AG04449 (cell line): Measurements from ENCODE around the gene PEX6.
"Not testable (repeated sequence)": the region's sequence is repeated elsewhere in the genome, so short reads cannot be mapped to it uniquely, and the experiment has no call there.

Source experiments
- CTCF ChIA-PET: fragments of 350-600 bp; formaldehyde crosslinking; extraction: SDS; loops from one replicate; lab custom pipeline; 2021; ENCODE audit warnings: antibody characterized with exemption; lab: Yijun Ruan, JAX
- POLR2A ChIA-PET: fragments of 400-600, 350-600 bp; formaldehyde crosslinking; extraction: SDS; loops from one replicate; lab custom pipeline; 2020; ENCODE audit warnings: antibody characterized with exemption, inconsistent platforms; lab: Yijun Ruan, JAX
- DNase-seq: peaks from one replicate; pipeline ENCODE4 v3.0.0-alpha.2; 2010; ENCODE audit warnings: low read depth, low spot score
- H3K4me3 ChIP-seq: 2 replicates; pipeline ENCODE4 v1.5.1; 2011; ENCODE audit warnings: low read depth, mild to moderate bottlenecking, control low read depth, low read length
- TF ChIP-seq, protein P1 (sequence below): IDR thresholded peaks from one replicate; pipeline ENCODE4 v1.5.1; 2011; ENCODE audit warnings: mild to moderate bottlenecking, moderate library complexity, low read length, control low read depth, inconsistent platforms; ENCODE audit not compliant: insufficient read depth; ENCODE audit errors: missing control alignments

PEX6 gene

DNA sequence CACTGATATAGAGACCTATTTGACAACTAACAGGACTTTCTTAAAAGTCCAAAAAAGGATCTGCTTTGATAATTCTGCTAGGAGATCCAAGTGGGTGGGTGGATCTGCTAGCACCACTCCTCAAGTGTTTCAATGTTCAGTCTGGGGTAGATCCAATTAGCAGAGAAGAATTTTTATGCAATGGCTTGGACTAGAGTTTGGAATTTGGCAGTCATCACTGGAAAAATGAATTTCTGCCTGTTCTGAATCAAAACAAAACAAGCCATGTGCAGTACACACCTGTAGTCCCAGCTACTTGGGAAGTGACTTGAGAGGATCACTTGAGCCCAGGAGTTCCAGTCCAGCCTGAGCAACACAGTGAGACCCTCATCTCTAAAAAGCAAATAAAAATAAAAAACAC lies 31.0 kb downstream of the PEX6 start:
- POLR2A ChIA-PET: no interaction called here
- CTCF ChIA-PET: no interaction called here
- H3K4me3 ChIP-seq: no peak overlapping the region
- TF ChIP-seq, protein P1, sequence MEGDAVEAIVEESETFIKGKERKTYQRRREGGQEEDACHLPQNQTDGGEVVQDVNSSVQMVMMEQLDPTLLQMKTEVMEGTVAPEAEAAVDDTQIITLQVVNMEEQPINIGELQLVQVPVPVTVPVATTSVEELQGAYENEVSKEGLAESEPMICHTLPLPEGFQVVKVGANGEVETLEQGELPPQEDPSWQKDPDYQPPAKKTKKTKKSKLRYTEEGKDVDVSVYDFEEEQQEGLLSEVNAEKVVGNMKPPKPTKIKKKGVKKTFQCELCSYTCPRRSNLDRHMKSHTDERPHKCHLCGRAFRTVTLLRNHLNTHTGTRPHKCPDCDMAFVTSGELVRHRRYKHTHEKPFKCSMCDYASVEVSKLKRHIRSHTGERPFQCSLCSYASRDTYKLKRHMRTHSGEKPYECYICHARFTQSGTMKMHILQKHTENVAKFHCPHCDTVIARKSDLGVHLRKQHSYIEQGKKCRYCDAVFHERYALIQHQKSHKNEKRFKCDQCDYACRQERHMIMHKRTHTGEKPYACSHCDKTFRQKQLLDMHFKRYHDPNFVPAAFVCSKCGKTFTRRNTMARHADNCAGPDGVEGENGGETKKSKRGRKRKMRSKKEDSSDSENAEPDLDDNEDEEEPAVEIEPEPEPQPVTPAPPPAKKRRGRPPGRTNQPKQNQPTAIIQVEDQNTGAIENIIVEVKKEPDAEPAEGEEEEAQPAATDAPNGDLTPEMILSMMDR: no peak
- DNase-seq: no peak

DNA sequence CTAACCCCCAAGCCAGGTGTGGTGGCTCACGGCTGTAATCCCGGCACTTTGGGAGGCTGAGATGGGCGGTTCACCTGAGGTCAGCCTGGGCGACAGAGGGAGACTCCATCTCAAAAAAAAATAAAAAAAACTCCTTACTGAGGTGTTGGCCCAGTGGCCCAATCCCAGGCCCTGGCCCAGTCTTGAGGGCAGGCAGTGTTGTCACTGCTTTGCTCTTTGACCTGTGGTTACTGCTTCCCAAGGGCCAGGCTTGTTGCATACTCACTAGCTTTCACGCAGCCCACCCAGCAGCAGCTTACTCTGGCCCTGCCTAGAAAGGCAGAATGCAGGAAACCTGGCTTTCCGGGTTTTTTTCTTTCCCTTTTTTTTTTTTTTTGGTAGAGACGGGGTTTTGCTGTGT lies 36.5 kb downstream of the PEX6 start:
- ChIA-PET CTCF (no interaction called here), POLR2A (no interaction called here)
- TF ChIP-seq, protein P1: no peak
- no peak overlapping the region for H3K4me3 ChIP-seq
- no peak for DNase-seq

DNA sequence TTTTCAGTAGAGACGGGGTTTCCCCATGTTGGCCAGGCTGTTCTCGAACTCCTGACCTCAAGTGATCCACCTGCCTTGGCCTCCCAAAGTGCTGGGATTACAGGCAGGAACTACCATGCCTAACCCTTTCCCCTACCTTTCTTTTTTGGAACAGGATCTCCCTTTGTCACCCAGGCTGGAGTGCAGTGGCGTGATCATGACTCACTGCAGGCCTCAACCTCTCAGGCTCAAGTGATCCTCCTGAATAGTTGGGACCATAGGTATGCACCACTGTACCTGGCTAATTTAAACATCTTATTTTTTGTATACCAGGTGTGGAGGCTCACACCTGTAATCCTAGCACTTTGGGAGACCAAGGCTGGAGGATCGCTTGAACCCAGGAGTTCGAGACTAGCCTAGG lies 37.6 kb downstream of the PEX6 start:
- POLR2A ChIA-PET: interaction anchor here (1.2 kb wide), 1 partner anchor 12 kb away, joined by 3 read pairs; no protein-coding TSS in a partner anchor
- not testable (repeated sequence) for DNase-seq, H3K4me3 ChIP-seq
- CTCF ChIA-PET: interaction anchor here (0.6 kb wide), 1 partner anchor 11 kb away, joined by 3 read pairs; no protein-coding TSS in a partner anchor

DNA sequence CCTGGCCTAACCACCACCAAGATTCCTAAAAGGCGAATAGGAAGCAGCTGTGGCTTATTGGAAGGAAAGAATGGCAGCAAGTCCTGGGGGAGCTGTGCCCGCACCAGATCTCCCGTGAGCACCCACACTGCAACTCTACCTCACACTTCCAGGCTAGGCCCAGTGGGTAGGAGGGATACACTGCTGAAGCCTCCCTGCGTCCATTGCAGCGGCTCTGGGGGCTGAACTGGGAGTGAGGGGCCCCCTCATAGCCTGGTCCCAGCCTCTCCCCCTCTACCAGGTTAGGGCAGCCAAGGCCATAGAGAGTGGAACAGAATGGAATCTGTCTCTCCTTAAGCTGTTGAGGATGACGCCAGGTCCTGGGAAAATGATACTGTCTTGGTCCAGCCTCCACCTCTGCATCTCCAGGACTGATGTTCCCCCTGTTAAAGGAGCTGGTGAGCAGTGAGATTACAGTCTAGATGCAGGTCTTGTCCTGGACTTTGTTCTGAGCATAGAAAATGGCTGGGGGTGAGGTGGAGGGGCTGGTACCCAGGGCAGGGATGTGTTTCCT lies 38.4 kb downstream of the PEX6 start:
- CTCF ChIA-PET: interaction anchor here (0.6 kb wide), 1 partner anchor 10 kb away, joined by 3 read pairs; no protein-coding TSS in a partner anchor
- DNase-seq: no peak
- POLR2A ChIA-PET: interaction anchor here (1.2 kb wide), 1 partner anchor 11 kb away, joined by 3 read pairs; no protein-coding TSS in a partner anchor
- TF ChIP-seq, protein P1: no peak
- no peak overlapping the region for H3K4me3 ChIP-seq

DNA sequence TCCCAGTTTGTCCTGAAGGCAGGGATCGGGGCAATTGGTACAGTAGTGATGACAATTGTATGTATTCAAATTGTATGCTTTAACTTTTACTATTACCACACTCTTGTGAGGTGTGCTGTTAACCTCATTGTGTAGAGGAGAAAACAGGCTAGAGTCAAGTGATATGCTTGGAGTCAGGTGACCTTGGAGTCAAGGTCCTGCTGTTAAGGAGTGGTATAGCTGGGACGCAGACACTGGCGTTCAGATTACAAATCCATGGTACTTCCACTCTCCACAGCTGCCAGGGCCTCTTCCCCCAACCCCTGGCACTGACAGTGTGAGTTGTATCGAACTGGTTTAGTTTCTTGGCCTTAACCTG lies 39.2 kb downstream of the PEX6 start:
- no peak for DNase-seq
- H3K4me3 ChIP-seq: no peak overlapping the region
- CTCF ChIA-PET: no interaction called here
- POLR2A ChIA-PET: no interaction called here
- TF ChIP-seq, protein P1: no peak

DNA sequence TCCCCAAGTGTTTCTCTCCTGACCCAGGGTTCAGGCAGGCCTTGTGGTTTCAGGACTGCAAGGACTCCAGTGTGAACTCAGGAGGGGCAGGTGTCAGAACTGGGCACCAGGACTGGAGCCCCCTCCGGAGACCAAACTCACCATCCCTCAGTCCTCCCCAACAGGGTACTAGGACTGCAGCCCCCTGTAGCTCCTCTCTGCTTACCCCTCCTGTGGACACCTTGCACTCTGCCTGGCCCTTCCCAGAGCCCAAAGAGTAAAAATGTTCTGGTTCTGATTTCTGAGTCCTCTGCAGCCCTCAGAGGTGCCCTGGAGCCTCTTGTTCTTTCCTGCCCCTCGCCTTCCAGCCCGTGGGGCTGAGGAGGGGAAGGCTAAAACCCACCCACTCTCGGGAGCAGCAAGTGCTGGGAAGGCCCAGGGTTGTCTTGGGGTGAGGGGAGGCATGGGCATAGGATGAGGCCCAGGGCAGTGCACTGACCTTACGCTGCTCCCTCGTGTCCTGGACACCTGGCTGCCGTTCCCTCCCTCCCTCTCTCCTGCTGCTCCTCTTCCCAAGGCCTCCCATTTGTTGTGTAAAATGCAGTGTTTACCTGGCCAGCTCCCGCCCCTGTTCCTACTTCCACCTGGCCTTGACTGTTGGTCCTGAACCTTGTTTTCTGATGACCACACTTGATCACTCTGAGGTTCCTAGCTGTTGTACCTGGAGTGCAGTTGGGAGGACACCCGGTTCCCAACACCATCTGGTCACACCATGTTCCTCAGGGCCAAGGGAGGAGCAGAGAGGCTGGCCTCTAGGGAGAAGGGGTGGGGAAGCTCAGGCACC lies 39.8 kb downstream of the PEX6 start:
- POLR2A ChIA-PET: interaction anchor here (1.7 kb wide), 1 partner anchor 10 kb away, joined by 6 read pairs; the partner anchor contains the start of gene CNPY3
- no peak overlapping the region for H3K4me3 ChIP-seq
- CTCF ChIA-PET: no interaction called here
- DNase-seq: no peak
- TF ChIP-seq, protein P1: no peak
